SK-N-MC (cell line): Measurements from ENCODE around the gene OR51E1.

ENCODE experiments used
- EZH2 ChIP-seq: fragments of 200-600 bp; sonication (generic); IDR thresholded peaks from one replicate; pipeline ENCODE4 v1.6.1; 2017; ENCODE audit warnings: antibody characterized with exemption
- POLR2AphosphoS5 ChIP-seq: IDR thresholded peaks from 2 replicates; pipeline ENCODE4 v1.6.1; 2012; ENCODE audit warnings: mild to moderate bottlenecking, low read depth, low read length, borderline replicate concordance

DNA sequence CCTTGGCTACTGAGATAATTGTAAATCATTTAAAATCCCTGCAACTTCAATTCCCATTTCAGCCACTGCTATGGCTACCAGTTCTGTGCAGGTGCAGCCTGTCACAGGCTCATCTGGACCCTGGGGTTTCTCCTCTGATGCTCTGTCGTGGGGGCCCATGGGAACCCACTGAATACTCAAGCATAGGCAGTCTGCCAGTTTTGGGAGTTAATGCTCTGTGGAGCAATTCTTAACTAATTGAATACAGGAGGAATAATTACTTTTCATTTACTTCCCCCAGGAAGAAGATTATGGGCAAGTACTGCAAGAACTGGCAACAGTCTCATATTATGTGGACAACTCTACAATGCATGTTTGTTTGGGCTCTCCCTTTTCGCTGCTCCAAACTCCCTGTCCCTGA is 28.0 kb downstream of the OR51E1 start:
- TF ChIP-seq EZH2 (no peak), POLR2AphosphoS5 (no peak)
